GM21717 (cell line): Measurements from ENCODE around the gene CAMK2G.
A peak's percentile ranks its signal among the peaks of the same experiment; 100 is the strongest.

ENCODE experiments used
- ATAC-seq: cut with Tn5 transposase; IDR thresholded peaks from one replicate; pipeline ENCODE4 v1.9.1; 2021; ENCODE audit warnings: mild to moderate bottlenecking, moderate library complexity; ENCODE audit not compliant: unreplicated experiment

CAMK2G gene

DNA sequence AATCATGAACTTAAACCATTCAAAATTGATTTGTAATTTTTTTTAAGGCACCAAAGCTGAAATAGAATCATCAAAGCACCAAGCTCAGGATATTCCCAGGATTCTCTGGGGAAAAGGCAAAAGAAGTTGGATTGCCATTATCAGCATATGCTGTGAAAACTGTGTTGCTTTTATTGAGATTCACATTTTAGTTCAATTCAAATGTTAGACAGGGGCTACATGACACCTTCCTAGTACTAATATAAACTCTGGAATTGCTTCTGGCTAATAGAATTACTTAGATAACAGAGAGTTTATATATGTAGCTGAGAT lies 58.7 kb downstream of the CAMK2G start:
- ATAC-seq = no peak

DNA sequence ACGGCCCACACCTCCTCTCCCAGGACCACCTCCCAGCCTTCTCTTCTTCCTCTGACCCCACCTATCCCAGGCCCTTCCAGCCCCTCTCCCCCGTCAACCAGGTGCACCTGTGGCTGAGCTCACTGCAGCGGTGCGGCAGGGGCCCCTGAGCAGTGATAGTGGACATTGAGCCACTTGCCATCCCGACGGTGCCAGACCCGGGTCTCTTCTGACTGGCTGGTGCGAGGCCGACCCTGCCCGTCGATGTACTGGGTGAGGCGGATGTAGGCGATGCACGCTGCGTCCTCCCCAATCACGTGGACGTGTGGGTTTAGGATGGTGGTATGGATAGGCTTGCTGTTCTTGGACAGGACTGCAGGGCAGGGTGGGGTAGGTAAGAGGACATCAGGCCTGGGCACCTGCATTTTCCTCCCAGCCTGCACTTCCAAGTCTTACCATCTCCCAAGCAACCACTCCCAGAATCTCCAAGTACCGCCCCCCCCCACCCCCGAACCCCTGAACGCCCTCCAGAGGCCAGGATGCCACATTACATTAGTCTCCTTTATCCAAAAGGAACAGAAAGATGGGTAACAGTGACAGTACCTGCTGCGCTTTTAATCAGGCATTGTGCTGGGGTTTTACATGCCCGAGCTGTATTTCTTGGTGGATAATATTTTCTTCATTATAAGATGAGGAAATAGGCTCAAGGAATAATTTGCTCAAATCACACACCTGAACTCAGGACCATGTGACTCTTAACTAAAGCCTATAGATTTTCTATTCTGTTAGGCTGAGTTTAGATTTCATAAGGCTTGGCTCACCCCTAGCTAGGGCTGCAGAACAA lies 59.2 kb downstream of the CAMK2G start:
- ATAC-seq = no peak

DNA sequence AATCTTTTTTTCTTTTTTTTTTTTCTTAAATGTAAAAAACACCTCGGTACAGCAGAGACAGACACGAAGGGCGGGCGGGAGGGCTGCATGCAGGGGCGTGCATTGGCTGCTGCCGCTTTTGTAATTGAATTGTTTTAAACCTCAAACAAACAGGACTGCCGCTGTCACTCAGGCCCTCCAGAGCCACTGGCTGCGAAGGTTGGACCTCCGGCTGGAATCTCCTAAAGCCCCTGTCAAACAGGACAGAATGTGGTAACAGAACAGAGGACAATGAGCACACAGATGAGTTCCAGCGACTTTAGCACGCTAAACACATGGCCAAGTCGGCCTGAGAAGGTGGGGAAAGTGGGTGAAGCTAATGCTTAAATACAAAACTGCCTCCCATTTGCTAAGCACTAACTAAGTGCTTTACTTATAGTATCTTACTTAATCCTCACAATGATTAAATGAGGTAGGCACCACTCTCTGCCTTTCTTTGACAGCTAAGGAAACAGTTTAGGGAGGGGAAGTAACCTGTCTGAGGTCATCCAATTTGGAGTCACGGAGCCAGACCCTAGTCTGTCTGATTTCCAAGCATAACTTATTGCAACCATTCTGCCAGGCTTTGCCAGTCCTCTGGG lies 60.0 kb downstream of the CAMK2G start:
- ATAC-seq = no peak

DNA sequence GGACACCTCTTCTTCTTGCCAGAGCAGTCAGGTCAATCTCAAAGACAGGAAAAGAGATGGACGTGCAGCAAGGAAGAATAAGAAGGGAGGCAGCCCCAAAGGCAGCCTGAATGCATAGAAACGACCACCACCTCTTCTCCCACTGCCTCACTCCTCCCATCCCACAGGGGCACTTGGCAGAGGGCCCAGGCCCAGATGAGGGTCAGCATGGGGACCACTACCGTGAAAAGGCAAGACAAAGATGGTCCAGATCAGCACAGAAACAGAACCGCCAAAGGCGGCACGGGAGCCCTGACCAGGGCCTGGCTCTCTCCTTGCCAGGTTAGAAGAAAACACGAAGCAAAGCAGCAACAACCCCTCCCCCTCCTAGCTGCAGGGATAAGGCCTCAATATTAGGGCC lies 61.0 kb downstream of the CAMK2G start:
- no peak for ATAC-seq

DNA sequence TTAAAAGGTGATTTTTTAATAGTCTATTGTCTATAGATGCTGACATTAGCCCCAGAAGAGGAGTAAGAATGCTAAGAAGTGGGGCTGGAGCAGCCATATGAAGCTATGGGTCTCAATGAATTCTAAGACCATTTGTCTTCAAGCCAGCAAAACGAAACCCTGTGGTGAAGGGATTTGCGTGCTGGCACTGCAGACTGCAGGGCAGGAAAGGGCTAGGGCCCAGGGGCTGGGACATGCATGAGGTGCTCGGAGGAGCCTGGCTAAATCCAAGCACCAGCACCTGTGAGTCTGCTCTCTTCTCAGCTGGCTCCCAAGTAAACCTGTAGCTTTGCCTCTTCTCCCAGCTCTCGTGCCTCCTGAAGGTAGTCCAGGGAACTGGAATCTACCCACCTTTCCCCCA lies 61.7 kb downstream of the CAMK2G start:
- ATAC-seq = no peak

DNA sequence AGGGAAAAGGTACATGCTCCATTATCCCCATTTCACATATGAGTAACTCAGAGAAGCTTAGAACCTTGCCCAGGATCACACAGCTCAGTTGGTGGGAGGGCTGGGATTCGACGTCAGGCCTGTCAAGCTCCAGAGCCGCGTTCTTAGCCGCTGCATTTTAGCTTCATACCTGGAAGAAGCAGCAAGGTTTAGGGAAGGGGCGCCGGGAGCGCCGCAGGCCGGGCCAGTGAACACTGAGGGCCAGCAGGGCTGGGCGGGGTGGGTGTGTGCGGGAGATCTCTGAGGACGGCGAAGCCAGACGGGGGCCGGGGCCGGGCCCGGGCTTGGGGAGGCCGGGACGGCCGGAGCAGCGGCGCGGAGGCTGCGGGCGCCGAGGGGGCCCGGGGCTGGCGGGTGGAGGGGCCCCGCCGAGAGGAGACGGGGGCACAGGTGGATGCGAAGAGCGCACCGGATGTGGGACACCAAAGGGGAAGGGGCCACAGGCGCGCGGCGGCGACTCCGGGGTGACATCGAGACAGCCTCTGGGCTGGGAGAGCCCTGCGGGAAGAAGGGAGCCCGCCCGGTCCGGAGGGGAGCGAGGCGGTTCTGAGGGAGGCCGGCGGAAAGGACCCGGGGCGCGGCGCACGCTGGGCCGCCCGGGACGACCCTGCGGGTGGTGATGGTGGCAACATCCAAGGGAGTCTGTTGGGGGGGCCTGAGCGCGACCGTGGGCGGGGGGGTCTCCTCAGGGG lies 63.5 kb downstream of the CAMK2G start:
- ATAC-seq = peak; percentile 24

DNA sequence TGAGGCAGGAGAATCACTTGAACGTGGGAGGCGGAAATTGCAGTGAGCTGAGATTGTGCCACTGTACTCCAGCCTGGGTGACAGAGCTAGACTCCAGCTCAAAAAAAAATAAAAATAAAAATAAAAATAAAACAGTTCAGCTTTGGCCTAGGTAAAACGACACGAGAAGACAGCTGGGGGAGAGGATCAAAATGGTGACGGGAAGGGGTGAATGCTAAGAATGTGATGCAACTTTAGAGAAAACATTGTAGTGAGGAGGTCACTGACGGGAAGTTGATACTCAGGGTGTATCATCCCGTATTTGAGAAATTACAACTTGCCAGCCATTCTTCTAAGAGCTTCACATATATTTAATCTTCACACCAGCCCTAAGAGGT lies 64.0 kb downstream of the CAMK2G start:
- no peak for ATAC-seq

DNA sequence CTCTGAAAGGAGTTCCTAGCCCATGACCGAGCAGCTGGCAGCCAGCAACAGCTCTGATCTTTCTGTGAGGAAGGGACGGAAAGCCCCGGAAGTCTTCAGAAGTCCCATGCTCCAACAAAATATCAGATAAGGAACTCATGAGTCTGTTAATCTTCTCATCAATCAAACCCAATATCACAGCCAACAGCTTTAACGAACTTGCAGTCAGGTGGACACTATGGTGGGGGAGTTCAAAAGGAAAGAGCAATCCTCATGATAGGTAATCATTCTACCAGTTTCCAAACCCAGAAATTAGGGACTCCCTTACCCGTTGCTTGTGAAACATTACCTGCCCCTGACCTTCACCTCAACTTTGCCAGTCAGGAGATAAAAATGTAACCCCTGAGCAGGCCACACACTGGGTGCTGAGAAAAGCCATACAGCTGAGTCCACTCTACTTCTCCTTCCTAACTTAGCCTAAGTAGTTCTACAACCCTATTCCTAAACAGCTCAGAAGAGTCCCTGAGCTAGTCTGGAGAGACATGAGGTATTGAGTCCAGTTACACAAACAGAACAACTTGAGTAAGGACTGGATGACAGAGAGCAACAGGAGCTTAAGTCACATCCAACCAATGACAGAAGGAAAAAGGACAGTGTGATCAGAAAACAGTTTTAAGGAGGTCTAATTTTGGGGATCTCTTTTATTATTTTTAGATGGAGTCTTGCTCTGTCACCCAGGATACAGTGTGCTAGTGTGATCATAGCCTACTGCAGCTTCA lies 65.1 kb downstream of the CAMK2G start:
- ATAC-seq = no peak

DNA sequence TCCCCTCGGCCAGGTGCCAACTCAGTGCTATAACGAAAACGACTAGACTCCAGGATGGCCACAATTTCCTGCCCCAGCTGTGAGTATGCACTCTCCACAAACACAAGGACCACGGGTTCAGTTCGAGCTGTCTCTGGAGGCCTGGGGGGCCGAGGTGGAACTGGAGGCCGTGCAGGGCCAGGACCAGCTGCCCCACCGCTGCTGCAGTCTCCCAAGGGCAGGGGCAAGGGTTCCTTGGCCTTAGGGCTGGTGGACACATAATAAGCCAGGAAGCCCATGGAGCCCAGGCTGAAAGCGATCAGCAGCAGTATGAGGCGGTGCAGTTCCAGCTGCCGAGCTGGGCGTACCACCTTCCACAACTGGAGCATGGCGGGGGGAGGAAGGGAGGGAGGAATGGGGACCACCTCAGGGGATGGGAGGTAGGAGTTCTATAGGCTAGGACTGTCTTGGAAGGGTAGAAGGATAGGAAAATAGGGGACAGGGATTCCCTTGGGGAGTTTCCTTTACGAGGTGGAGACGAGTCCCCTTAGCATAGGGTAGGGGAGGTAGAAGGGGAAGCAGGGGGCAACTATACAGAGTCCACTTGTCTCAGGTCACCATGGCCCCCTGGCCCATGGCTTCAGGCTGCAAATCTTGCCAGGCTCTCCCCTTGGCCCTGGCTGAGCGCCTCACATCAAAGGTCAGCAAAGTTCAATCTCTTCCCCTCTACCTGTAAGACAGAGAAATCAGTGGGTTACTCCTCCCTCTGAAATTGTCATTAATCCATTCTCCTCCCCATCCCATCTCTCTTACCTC lies 66.1 kb downstream of the CAMK2G start:
- ATAC-seq = no peak

DNA sequence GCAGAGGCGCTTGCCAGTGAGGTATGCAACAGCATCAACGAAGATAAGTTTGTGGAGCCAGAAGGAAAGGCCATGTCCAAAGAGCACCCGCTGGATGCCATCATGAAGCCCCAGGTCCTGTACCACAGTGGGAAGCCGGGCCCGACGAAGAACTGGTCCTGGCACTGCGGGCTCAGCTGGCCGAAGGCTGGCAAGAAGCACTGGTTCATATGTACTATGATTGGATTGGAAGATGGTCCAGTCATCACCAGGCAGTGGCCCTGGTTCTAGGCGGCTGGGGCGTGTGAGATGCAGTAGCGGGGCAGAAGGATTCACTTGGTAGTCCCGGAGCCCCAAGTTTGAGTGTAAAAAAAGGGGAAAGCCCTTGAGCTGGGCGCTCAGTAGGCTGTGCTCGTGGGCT lies 66.9 kb downstream of the CAMK2G start:
- ATAC-seq = no peak

DNA sequence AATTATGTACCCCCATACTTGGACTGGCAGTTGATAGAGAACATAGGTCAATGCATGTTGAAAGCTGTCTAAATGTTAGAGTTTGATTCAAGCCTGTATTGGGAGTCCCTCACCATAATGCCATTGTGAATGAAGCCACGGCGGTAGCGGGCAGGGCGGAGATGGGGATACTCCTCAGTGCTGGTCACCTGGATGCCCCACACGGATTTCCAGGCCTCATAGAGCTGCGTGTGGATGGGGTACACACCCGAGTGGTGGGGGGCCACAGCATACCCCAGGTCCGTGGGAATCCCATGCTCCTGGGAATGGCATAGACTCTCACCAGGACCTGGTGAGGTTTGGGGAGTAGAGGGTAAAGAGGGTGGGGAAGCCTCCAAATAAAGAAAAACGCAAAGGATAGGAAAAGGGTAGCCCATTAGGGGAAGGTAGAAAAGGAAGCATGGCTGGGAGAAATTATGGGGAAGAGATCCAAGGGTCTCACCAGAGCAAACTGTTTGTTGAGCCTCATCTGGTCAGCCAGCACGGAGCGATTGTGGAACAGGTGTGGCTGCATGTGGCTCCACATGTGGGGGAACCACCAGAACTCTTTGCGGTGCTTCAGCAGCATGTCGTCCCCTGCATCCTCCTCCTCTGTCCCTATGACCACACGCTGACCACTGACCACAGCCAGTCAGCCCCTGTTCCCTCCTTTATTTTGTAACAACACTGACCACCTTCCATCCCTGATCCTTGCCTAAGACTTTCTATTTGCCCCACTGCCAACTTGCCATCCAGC lies 68.0 kb downstream of the CAMK2G start:
- no peak for ATAC-seq

DNA sequence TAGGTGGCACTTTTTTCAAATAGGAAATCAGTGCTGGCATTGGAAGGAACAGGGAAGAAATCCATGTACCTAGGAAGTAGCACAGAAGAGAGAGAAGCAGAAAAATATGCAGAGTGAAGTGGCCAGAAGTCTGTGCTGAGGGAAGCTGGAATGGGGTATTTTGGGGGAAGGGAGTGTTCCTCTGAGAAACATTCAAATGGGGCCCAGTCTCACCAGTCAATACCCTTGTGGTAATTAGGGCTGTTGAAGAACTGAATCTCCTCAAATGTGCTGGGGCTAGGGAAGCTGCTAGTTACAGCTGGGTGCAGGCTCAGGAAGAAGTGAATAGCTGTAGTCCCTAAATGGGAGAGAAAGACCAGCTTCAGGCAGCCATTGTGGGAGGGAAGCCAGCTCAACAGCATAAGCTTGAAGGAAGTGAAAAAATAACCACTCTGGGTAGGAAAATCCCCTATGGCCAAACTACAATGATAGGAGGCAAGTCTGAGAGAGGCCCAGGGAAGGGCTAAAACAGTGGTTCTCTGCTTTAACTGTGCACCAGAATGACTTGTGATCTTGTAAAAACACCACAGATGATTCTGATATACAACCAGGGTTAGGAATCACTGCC lies 70.6 kb downstream of the CAMK2G start:
- peak; percentile 68 for ATAC-seq

DNA sequence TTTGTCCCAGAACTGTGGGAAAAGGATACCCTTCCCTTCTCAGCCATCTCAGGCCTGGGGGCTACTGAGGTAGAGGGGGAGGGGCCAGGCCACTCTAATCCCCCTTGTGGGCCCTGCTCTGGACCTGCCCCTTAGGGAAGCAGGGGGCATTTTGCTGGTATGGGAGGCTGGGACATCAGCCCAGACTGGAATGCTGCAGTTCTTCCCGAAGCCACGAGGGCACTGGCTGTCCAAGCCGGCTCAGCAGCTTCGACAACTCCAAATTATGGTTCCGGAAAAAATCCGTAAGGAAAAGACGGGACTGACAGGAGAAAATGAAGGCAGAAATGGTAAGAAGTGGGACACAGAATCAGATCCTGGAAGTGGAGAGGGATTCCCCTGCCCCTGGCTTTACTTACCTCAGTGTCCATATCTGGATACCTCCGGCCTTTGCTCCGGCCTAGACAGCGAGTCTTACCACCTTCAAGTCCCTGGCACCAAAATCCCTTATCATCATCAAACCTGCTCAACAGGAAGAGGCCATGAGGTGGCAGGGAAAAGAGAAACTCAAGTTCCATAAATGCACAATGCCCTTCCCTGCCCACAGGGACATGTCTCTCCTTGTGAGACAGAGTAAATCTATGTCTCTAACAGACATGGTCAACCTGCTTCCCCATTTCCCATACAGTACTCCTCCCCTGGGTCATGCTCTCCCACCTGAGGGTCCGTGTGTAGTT lies 71.9 kb downstream of the CAMK2G start:
- no peak for ATAC-seq

DNA sequence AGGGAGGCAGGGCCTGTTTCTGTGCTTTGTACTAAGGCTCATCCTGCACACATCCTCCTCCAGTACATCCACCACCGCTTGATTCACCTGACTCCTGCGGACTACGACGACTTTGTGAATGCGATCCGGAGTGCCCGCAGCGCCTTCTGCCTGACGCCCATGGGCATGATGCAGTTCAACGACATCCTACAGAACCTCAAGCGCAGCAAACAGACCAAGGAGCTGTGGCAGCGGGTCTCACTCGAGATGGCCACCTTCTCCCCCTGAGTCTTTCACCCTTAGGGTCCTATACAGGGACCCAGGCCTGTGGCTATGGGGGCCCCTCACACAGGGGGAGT lies 73.1 kb downstream of the CAMK2G start:
- no peak for ATAC-seq

DNA sequence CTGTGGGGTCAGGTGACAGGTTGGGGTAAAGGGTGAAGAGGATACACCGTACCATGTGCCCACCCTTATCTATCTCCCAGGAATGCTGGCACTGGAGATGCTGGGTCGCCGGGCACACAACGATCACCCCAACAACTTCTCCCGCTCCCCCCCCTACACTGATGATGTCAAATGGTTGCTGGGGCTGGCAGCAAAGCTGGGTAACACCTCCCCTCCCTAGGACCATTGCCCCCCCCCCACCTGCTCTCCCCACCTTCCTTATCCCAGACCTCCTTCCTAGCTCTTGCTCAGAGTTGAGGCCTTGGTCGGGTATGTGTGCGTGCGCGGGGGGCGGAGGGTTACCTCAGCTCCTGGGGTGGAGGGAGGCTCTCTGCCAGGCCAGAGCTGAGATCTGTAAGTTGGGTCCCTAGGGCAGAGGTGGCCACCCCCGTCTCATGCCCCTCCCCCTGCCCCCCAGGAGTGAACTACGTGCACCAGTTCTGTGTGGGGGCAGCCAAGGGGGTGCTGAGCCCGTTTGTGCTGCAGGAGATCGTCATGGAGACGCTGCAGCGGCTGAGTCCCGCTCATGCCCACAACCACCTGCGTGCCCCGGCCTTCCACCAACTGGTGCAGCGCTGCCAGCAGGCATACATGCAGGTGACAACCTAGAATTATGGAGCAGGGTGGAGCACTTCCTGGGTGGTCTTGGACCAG lies 73.6 kb downstream of the CAMK2G start:
- no peak for ATAC-seq

DNA sequence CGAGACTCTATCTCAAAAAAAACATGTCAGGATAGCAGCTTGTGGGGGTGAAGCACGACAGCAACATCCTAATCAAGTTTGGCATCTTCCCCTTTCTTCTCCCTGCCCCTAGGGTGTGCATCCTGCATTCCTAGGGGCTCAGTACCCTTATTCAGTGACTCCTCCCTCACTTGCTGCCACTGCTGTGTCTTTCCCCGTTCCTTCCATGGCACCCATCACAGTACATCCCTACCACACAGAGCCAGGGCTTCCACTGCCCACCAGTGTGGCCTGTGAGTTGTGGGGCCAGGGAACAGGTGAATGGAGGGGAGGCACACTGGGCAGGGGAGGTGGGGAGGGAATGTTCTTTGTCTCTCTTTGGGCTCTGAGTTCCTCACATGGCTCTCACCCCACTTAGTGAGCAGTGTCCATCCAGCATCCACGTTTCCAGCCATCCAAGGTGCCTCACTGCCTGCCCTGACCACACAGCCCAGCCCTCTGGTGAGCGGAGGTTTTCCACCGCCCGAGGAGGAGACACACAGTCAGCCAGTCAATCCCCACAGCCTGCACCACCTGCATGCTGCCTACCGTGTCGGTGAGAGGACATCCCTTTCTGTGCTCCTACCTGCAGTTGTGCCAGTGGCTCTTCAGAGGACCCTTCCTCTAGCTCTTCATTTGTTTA lies 74.3 kb downstream of the CAMK2G start:
- no peak for ATAC-seq

DNA sequence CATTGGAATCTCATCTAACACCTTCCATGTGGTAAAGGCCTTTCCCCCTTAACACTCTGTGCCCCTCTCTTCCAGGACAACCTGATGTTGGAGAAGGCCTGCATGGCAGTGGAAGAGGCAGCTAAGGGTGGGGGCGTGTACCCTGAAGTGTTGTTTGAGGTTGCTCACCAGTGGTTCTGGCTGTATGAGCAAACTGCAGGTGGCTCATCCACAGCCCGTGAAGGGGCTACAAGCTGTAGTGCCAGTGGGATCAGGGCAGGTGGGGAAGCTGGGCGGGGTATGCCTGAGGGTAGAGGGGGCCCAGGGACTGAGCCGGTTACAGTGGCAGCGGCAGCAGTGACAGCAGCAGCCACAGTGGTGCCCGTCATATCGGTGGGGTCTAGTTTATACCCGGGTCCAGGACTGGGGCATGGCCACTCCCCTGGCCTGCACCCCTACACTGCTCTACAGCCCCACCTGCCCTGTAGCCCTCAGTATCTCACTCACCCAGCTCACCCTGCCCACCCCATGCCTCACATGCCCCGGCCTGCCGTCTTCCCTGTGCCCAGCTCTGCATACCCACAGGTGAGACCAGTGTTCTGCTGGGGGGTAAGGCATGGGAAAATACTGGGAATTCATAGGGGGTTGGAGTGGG lies 75.3 kb downstream of the CAMK2G start:
- no peak for ATAC-seq
